Breast epithelium (tissue), 3 donors: ENCODE data around the gene NHLH1.

Experiments used
- POLR2A ChIP-seq: fragments of 450-650 bp; IDR thresholded peaks from one replicate; pipeline ENCODE4 v1.6.1; 2016; ENCODE audit warnings: antibody characterized with exemption, mild to moderate bottlenecking, moderate library complexity
- POLR2AphosphoS5 ChIP-seq, 3 donors: sonication (generic); formaldehyde crosslinking; IDR thresholded peaks; one replicate each; pipeline ENCODE4 v1.6.1; 2017; ENCODE audit warnings: antibody characterized with exemption in 3 of 3
- TF ChIP-seq, protein P1 (sequence below), 3 donors: fragments of 450-650 bp; IDR thresholded peaks; one replicate each; pipeline ENCODE4 v1.5.1; 2016 to 2017; ENCODE audit warnings: antibody characterized with exemption in 3 of 3, mild to moderate bottlenecking in 3 of 3, moderate library complexity in 3 of 3

DNA sequence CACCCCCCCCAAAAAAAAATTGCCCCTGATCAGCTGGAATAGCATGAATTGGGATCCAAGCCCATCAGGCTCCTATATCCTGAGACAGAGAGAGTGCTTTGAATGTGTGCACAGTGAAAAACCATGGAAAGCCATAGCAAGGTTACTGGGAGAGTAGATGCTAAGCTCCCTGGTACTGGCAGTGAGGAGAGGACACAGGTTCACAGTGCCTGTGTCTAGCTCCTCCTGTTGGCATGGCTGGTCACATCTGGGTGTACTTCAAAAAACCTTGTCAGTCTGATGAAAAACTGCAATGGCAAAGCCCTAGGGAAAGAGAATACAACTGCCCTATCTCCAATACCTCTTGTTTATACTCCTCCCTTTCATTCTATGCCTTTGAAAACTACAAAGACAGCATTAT is 36.8 kb upstream of the NHLH1 start:
- TF ChIP-seq POLR2A (no peak), POLR2AphosphoS5 (IDR thresholded peaks at IDR 0.05) (no peak)
- TF ChIP-seq, protein P1, sequence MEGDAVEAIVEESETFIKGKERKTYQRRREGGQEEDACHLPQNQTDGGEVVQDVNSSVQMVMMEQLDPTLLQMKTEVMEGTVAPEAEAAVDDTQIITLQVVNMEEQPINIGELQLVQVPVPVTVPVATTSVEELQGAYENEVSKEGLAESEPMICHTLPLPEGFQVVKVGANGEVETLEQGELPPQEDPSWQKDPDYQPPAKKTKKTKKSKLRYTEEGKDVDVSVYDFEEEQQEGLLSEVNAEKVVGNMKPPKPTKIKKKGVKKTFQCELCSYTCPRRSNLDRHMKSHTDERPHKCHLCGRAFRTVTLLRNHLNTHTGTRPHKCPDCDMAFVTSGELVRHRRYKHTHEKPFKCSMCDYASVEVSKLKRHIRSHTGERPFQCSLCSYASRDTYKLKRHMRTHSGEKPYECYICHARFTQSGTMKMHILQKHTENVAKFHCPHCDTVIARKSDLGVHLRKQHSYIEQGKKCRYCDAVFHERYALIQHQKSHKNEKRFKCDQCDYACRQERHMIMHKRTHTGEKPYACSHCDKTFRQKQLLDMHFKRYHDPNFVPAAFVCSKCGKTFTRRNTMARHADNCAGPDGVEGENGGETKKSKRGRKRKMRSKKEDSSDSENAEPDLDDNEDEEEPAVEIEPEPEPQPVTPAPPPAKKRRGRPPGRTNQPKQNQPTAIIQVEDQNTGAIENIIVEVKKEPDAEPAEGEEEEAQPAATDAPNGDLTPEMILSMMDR (IDR thresholded peaks at IDR 0.05), result no peak
